ENCODE results near the gene PID1.

GRCh38 chr2:229178706-229179105, 92.4 kb downstream of the PID1 start:
- TF ChIP-seq CTCF (IDR thresholded peaks at IDR 0.05), result no peak
- TF ChIP-seq EZH2 (IDR thresholded peaks at IDR 0.05), result no peak
- TF ChIP-seq EZH2phosphoT487 (IDR thresholded peaks at IDR 0.05), result no peak

Measured in neural progenitor cell (in vitro differentiated cells).